GM21786 (cell line): ENCODE results near the gene CASP9.

Source experiments
- ATAC-seq: cut with Tn5 transposase; IDR thresholded peaks from one replicate; pipeline ENCODE4 v1.9.1; 2021; ENCODE audit not compliant: unreplicated experiment

Gene CASP9

GRCh38 chr1:15451014-15451722 lies 72.8 kb downstream of the CASP9 start:
- ATAC-seq: no peak

- no peak for ATAC-seq
These were observed 74.4 kb downstream of the CASP9 start for GRCh38 chr1:15449567-15449966.

GRCh38 chr1:15448877-15449462 lies 75.0 kb downstream of the CASP9 start:
- ATAC-seq: no peak

GRCh38 chr1:15446212-15446611 lies 77.8 kb downstream of the CASP9 start:
- ATAC-seq: no peak

- no peak for ATAC-seq
These were observed 78.5 kb downstream of the CASP9 start for GRCh38 chr1:15445390-15446122.

- no peak for ATAC-seq
These were observed 79.3 kb downstream of the CASP9 start for GRCh38 chr1:15444468-15445389.

- ATAC-seq: no peak
These were observed 80.7 kb downstream of the CASP9 start for GRCh38 chr1:15443281-15443680.

- no peak for ATAC-seq
These were observed 81.3 kb downstream of the CASP9 start for GRCh38 chr1:15442759-15443158.

GRCh38 chr1:15442119-15442518 lies 81.9 kb downstream of the CASP9 start:
- no peak for ATAC-seq
